HG03196 (cell line): ENCODE measurements around the gene KRTAP5-5.

Experiments
- ATAC-seq: cut with Tn5 transposase; IDR thresholded peaks from one replicate; pipeline ENCODE4 v1.9.1; 2021; ENCODE audit not compliant: unreplicated experiment

The KRTAP5-5 gene

GRCh38 chr11:1673446-1674172 is 44.0 kb downstream of the KRTAP5-5 start:
- ATAC-seq: no peak

- ATAC-seq: no peak
Observed at GRCh38 chr11:1674173-1675131, 44.9 kb downstream of the KRTAP5-5 start.

GRCh38 chr11:1675536-1676228 is 46.1 kb downstream of the KRTAP5-5 start:
- no peak for ATAC-seq

GRCh38 chr11:1676229-1676740 is 46.7 kb downstream of the KRTAP5-5 start:
- no peak for ATAC-seq

- ATAC-seq: no peak
Observed at GRCh38 chr11:1679881-1680280, 50.3 kb downstream of the KRTAP5-5 start.
